GM21576 (cell line): ENCODE measurements around the gene SEC31A.

Experiments used
- ATAC-seq: cut with Tn5 transposase; IDR thresholded peaks from one replicate; pipeline ENCODE4 v1.9.1; 2021; ENCODE audit warnings: mild to moderate bottlenecking, moderate library complexity; ENCODE audit not compliant: unreplicated experiment

The SEC31A gene

GRCh38 chr4:82798168-82799005 lies 92.6 kb downstream of the SEC31A start, which contains the start of gene SCD5:
TSS of gene SCD5 (minus strand) at chr4:82798796. CDS start at chr4:82798537, 259 bp downstream.
- ATAC-seq, result peak; percentile 70

DNA sequence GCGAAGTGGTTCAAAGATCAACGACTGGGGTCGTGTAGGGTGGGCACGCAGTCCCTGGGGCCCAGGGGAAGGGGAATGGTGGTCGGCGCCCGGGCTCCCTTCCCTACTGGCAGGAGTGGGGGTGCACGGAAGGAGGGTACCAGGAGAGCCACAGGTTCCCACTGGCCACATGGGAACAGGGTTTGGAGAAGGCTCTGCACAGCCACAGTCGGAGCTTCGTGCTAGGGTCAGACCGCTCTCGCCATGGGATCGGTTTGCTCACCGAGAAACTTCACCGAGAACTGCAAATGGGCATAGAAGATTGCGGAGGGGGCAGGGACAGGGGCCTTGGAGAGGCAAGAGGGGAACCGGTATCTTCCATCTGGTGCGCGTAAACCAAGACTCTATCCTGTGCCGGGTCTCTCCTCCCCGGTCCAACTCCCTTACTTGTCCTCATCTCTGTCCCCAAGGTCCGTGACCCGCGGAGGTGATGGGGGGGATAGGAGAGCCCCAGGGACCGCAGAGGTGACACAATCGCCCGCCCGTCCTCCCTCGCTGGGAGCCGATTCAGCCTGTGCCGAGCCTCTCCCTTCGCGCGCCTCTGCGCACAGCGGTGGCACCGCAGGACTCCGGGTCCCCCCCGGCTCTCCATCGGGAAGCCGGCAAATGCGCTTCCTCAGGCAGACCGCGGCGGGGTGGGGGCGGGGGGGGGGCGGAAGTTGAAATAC lies 93.4 kb downstream of the SEC31A start:
- no peak for ATAC-seq

DNA sequence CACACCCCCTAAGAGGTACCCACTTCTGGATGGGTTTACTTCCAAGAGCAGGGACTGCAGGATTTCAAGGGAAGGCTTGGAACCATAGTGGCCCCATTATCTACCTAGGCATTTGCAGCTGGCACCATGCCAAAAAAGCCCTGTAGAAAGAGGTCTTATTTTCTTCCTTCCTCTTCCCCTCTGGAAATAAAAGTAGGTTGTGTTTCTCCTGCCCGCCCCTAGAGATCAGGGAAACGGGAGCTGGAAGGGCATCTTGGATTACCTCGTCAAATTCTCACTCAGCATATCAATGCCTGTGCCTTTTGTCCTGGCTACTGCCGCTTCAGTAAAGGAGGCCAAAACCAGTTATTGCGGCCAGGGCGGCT lies 93.9 kb downstream of the SEC31A start:
- ATAC-seq, result no peak

DNA sequence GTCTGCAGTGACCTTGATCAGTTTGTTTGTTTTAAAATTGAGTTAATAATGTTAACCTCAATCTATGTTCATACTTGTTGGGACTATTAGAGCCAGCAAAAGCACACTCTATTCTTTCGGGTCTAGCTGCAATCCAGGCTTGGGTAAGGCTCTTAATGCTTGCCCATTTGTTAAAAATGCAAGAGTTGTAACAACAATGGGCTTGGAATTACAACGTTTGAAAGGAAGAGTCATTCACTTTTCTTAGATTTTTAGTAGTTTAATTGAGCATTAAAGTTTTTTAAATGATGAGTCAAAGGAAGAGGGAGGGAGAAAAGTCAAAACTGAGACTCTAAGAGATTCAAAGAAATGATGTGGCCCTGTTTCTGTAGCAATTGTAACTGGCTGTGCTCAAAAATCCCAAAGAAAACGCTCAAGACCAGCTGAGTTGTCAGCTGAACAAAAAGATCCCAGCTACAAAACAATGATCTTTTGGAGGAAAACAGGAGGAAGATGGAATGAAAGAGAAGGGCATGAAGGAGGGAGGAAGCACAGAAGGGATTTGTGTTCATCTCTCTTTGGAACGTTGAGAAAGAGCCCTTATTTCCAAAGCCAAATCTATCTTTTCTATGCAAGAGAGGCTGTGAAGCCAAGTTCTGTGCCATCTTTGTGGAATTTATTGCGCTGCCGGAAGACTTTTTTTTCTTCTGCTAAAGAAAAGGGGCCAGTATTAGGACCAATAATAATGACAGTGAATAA lies 97.9 kb downstream of the SEC31A start:
- no peak for ATAC-seq

DNA sequence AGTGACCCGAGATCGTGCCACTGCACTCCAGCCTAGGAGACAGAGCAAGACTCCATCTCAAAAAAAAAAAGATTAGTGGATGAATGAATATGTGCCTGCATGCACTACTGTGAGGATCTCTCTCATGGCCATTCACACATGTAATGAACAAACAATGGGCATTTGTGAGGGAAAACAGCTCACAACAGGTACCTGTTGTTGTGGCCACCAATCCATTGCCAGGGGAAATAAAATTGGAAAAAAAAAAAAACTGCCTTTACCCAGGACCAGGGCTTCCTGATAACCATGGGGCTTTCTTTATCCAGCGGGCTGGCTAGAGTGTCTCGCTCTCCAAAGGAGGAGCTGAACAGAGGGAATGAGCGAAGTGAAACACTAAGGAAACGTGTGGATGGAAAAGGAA lies 99.8 kb downstream of the SEC31A start:
- ATAC-seq, result no peak

- no peak for ATAC-seq
Measured at GRCh38 chr4:82790060-82790660, 100.8 kb downstream of the SEC31A start.

- ATAC-seq, result no peak
Measured at GRCh38 chr4:82789025-82789776, 101.8 kb downstream of the SEC31A start.

- ATAC-seq, result no peak
Measured at GRCh38 chr4:82787342-82787741, 103.6 kb downstream of the SEC31A start.

DNA sequence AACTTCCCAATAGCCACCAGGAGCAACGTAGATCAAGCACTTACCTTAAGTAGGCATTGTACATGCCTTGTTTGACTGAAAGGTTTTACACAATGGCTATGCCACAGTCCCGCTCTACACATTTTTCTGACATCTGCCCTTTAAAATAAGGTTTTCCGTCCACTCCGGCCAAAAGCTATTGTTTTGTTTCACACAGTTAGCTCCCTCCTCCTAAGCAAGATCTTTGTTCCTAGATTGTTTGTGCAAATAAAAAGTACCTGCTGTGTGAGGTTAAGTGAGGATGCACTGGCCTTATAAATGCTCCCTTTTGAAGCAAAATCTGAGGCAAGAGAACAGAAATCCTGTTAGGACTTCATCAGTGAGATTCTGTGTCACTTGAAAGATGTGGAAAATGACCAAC lies 104.1 kb downstream of the SEC31A start:
- ATAC-seq, result no peak

DNA sequence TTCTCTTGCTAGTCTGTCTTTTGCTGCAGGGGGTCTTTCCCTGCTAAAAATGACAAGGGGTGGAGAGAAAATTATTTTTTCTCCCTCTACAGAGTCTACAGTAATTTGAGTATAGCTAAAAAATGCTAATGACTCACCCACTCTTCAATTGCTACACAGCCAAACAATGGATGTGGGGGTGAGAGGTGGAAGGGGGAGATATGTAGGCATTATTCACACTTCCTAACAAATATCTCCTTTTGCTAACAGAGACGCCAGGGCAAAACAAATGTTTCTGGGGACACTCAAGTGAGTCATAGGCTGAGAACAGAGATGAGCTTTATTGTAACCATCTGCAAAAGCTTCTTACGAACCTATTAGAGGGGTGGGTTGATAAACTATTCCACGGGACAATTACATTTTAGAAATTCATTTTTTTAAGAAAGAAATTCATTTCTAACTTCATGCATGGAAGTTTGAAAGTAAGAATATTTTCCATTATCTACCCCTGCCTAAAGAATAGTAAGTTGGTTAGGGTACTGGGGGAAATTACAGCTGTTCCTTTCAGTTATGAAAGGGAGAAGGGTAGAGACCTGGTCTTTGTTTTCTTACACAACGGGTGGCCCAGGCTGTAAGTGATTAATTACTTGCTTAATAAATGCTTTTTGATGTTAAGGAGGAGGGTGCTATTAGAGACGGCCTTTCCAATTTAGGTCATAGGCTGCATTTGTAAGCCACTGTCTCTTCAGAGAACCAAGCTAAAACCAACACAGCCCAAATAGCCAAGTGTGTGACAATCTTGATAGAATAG lies 105.1 kb downstream of the SEC31A start:
- ATAC-seq, result no peak

- no peak for ATAC-seq
Measured at GRCh38 chr4:82784681-82785610, 106.0 kb downstream of the SEC31A start.

DNA sequence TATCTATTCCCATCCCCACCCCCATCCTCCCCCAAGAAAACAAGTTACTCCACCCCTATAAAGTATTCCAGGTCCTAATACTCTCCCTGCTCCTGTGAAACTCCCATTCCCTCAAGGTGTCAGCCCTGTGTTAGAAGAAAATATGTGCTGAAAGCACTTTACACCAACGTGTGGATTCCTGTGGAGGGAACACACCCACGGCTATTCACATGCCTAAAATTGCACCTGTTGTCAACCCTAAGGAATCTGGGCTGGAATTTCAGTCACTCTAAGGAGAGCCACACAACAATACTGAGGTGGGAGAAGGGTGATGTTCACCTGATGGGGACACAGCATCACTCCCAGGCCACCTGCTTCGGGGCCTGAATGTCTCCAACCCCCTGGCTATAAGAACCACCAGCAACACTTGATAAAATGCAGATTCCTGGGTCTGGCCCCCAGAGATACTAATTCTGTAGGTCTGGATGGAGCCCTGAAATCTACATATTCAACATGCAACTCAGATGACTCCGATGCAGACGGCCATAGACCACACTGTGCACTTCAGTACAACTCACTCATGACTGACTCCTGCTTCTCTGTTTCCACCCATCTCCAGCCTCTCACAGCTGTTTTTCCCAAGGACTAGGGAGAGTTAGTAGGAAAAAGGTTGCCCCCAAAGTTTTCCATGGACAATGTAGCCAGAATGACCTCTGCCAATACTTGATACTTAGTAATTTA lies 108.2 kb downstream of the SEC31A start:
- no peak for ATAC-seq

GRCh38 chr4:82780752-82781231 lies 110.2 kb downstream of the SEC31A start:
- no peak for ATAC-seq

DNA sequence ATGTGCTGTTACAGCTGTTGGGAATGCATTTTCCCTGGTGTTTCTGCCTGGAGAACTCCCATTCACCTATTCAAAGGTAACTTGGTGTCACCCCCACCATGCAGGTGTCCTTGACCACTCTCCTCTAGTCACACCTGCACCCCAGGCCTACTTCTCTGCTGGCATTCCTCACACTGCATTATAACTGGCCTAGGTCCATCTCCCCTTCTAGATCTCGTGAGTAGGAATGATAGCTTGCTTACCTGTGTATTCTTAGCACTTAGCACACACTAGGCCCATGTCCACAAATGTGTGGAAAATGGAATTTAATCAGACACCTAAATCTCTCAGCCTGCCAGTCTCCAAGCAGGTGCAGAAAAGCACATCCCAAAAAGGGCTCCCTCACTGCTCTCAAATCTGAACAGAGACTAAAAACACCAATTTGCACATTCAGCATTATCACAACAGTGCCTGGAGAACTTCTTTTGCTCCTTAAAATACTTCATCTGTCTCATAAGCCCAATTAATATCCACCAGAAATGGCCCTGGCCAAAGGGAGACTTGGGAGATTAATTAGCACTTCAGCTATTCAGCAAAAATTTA lies 110.7 kb downstream of the SEC31A start:
- no peak for ATAC-seq

DNA sequence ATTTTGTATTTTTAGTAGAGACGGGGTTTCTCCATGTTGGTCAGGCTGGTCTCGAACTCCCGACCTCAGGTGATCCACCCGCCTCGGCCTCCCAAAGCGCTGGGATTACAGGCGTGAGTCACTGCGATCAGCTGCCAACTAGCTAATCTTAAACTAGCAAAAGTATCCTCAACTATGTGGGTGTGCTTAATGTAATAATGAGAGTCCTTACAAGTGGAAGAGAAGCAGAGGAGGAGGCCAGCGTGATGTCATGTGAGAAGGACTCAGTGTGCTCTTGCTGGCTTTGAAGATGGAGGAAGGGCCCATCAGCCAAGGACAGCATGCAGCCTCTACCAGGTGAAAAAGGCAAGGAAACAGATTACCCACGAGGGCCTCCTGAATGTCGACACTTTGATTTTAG lies 111.9 kb downstream of the SEC31A start:
- ATAC-seq, result no peak

GRCh38 chr4:82777857-82778525 lies 113.0 kb downstream of the SEC31A start:
- no peak for ATAC-seq
